ENCODE measurements around the gene DRD3.

DRD3 gene

DNA sequence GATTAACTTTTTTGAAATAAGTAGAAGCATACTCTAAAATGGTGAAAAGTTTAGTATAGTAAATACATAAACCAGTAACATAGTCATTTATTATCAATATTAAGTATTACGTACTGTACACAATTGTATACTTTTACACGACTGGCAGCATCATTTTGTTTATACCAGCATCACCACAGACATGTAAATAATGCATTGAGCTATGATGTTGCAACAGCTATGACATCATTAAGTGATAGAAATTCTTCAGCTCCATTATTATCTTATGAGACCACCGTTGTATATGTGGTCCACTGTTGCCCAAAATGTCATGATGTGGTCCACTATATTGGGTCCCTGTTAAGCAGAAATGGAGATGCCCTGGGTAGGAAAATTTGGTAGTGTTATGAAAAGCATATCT, 51.3 kb downstream of the DRD3 start:
- no peak overlapping the region for H3K4me3 ChIP-seq (ENCODE audit: low read depth, low read length)
- TF ChIP-seq, protein P1, sequence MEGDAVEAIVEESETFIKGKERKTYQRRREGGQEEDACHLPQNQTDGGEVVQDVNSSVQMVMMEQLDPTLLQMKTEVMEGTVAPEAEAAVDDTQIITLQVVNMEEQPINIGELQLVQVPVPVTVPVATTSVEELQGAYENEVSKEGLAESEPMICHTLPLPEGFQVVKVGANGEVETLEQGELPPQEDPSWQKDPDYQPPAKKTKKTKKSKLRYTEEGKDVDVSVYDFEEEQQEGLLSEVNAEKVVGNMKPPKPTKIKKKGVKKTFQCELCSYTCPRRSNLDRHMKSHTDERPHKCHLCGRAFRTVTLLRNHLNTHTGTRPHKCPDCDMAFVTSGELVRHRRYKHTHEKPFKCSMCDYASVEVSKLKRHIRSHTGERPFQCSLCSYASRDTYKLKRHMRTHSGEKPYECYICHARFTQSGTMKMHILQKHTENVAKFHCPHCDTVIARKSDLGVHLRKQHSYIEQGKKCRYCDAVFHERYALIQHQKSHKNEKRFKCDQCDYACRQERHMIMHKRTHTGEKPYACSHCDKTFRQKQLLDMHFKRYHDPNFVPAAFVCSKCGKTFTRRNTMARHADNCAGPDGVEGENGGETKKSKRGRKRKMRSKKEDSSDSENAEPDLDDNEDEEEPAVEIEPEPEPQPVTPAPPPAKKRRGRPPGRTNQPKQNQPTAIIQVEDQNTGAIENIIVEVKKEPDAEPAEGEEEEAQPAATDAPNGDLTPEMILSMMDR (IDR thresholded peaks at IDR 0.05; ENCODE audit: low read depth, low read length, missing control alignments): no peak
- no peak for DNase-seq (ENCODE audit: low read depth)

DNA sequence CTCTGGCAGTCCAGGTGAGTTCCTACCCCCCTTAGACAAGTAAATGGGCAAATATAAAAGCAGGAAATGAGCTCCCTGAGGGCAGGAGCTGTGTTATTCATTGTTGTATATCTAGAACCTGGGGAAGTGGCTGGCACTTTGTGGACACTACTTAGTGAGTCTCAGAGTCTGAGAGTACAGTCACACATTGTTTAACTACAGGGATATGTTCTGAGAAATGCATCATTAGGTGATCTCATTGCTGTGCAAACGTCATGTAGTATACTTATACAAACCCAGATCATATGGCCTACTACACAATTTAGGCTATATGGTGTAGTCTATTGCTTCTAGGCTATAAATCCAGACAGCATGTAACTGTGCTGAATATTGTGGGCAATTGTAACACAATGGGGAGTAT, 52.4 kb downstream of the DRD3 start:
- no peak for DNase-seq (ENCODE audit: low read depth)
- no peak overlapping the region for H3K4me3 ChIP-seq (ENCODE audit: low read depth, low read length)
- TF ChIP-seq, protein P1 (IDR thresholded peaks at IDR 0.05; ENCODE audit: low read depth, low read length, missing control alignments): no peak

DNA sequence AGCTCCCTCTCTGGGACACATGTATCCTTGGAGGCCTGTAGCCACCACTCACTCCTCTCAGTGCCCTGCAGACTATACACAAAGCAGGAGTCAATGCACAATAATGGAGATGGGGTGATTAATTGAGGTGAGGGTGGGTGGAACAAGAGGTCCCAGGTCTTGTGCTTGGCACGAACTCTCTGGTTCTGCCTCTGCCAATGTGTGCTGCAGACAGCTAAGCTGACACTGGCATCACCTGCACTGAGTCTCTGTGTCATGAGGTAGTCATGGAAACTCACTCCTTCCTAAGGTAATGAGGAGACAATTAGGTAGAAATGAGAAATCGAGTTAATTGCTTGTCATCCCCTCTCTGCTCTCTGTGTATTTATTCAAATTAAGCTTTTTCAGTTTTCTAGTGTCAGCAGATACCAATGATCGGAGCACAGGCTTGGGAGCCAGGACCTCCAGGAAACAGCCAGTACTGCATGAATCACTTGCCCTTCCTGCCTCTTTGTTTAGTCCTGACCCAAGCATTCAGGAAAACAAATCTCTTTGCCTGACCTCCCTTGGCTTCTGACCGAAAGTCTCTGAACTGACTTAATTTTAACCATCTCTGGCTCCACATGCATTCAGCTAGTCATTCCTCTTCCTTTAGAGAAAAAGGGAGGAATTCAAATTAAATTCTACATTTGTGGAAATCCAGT, 56.7 kb downstream of the DRD3 start:
- no peak overlapping the region for H3K4me3 ChIP-seq (ENCODE audit: low read depth, low read length)
- DNase-seq (ENCODE audit: low read depth): no peak
- TF ChIP-seq, protein P1 (IDR thresholded peaks at IDR 0.05; ENCODE audit: low read depth, low read length, missing control alignments): no peak

DNA sequence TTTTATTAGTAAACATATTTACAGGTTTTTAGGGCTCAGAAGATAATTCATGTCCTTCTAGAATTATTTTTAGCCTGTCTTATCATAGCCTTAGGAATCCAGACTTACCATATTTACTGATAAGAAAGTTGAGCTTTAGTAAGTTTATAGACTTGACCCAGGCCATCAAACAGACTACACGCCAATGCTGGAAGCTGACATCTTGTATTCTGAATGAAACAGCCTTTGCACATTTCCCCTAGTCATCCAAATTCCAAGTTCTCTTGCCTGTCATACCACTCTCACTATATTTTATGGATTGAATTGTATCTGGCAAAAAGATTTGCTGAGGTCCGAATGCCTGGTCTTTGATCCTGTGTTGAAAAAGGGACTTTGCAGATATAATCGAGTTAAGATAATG, 58.6 kb downstream of the DRD3 start:
- TF ChIP-seq, protein P1 (IDR thresholded peaks at IDR 0.05; ENCODE audit: low read depth, low read length, missing control alignments): no peak
- DNase-seq (ENCODE audit: low read depth): no peak
- H3K4me3 ChIP-seq (ENCODE audit: low read depth, low read length): no peak overlapping the region

DNA sequence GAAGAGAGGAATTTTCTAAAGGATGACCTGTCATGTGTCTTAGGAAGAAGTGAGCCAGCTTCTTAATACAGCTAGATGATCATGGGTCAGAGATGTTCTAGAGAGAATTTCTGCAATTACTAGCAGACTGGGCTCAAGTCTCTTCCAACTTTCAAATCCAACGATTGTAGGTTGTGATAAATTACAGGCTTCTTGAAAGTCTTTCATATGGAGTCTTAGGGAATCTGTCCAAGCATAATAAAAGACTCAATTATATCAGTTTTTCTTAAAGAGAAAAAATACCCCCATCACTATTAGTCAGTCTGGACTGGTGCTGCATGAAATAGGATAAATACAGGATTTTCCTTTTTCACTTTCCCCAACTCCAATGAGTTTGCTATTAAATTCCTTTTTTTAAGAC, 59.1 kb downstream of the DRD3 start:
- no peak overlapping the region for H3K4me3 ChIP-seq (ENCODE audit: low read depth, low read length)
- TF ChIP-seq, protein P1 (IDR thresholded peaks at IDR 0.05; ENCODE audit: low read depth, low read length, missing control alignments): no peak
- no peak for DNase-seq (ENCODE audit: low read depth)

DNA sequence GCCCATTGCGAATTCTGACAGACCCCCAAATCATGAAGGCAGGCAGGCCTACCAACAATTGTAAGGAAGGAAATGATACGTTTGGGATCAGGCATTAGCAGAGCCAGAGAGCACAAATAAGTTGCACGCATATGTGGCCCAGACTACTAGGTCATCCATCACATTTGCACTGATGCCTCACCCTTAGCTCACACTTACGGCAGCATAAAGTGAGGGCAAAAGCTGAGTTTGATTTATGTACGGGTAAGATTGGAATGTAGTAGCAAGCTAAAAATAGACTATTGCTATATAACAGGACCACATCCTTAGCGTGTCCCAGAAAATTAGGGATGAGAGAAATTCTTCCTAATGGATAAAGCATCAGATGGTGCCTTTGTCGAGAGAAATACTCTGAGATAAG, 63.7 kb downstream of the DRD3 start:
- H3K4me3 ChIP-seq (ENCODE audit: low read depth, low read length): no peak overlapping the region
- TF ChIP-seq, protein P1 (IDR thresholded peaks at IDR 0.05; ENCODE audit: low read depth, low read length, missing control alignments): no peak
- no peak for DNase-seq (ENCODE audit: low read depth)

DNA sequence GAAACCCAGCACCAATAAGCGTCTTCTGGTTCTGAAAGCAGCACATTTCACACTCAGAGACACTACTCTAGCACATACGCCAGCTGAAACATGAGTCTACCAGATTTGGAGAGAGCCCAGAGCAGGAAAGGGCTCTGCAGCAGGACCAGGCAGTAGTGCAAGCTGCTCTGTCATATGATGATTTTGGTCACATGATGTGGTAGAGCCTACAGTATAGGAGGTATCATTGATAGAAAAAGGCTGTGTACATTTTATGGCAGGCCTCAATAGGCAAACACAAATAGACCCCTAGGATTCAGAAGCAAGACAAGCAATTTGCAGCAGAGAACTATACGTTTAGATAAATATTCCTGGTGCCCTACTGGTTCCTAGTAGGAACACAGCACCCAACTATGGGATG, 64.1 kb downstream of the DRD3 start:
- H3K4me3 ChIP-seq (ENCODE audit: low read depth, low read length): no peak overlapping the region
- DNase-seq (ENCODE audit: low read depth): no peak
- TF ChIP-seq, protein P1 (IDR thresholded peaks at IDR 0.05; ENCODE audit: low read depth, low read length, missing control alignments): no peak

All from GM12864 (cell line).